GM19438 (cell line): ENCODE measurements around the gene SNX25.

Experiments
- ATAC-seq: cut with Tn5 transposase; IDR thresholded peaks from one replicate; pipeline ENCODE4 v1.9.1; 2021; ENCODE audit warnings: low read depth; ENCODE audit not compliant: unreplicated experiment

The SNX25 gene

DNA sequence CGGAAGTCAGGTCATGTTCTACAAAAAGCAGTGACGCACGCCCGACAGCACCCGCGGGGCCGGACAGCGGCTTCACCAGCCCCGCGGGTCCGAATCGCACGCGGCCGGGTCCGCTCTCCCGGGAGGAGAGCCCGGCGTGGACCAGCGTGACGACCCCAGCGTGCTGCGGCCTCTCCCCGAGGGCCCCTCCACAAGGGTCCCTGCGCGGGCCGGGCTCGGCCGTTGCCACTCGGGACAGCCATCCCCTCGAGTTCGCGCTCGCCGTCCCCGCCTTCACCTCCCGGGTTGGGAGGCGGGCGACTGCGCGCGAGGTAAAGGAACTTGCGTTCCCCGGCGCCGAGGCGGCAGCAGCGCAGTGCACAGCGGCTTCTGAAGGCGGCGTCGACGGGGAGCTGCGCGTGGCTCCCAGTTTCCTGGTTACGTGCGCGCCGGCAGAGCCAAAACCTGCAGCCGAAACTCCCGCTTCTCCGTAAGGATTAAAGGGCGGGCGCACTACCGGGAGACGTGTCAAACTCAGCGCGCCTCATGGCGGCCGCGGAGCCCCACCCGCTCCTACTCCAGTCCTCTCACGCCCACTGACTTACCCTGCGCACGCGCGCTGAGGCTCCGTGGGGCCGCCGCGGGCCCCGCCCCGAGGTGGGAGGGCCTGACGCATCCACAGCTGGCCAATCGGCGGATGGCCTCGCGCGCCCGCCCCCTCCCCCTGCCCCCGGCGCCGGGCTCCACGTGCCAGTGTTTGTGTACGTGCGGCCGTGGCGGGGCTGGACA lies 186.7 kb downstream of the SNX25 start:
- ATAC-seq: peak; percentile 70

DNA sequence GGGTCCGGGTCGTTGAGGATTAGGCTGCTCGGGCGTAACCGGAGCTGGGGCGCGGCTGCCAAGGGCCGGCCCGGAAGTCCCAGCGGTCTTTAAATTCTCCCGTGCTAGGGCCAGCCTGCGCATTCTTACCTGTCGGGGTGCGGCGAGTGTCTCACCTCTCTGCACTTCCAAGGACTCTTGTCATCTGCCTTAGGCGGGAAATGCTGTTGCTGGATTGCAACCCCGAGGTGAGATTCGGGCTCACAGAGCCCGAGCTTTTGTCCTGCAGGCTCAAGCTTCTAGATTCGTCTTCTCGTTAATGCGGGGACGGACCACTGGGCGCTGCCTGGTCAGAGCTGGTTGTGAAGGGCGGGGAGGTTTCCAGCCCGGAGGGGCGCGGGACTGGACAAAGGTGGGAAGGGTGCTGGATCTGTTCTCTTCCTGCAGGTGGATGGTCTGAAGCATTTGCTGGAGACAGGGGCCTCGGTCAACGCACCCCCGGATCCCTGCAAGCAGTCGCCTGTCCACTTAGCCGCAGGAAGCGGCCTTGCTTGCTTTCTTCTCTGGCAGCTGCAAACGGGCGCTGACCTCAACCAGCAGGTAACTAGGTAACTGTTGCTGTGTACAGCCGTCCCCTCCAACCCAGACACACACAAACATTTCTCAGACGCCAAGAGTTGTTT lies 187.5 kb downstream of the SNX25 start, which contains the start of gene ANKRD37:
ANKRD37 (plus strand) TSS at position 118 of the 662 bp plus-strand sequence; CDS start at position 201, 83 bp downstream.
- no peak for ATAC-seq

DNA sequence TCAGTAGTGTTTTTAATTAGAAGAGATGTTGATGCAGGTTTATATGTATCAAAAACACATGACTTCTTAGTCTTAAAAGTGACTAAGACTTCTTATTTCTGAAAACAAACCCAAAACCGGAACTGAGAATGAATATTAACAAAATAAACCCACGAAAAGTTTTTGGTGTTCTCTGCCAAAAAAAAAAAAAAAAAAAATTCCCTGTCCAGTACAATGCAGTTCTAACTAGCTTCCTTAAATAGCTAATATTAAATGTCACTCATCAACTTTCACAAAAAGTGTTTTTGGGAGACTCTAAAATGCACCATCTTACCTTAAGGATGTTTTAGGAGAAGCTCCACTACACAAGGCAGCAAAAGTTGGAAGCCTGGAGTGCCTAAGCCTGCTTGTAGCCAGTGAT lies 189.2 kb downstream of the SNX25 start:
- ATAC-seq: no peak

DNA sequence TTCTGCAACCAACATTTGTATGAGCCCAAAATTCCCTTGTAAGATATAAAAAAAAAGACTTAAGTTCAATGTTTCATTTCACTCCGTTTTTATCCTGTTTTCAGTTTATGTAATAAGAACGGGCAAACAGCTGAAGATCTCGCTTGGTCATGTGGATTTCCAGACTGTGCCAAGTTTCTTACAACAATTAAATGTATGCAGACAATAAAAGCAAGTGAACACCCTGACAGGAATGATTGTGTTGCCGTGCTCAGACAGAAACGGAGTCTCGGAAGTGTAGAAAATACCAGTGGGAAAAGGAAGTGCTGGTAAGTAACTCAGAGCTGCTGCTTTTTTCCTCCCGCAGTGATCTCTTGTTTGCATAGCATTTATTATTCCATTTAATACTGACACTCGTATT lies 190.1 kb downstream of the SNX25 start:
- no peak for ATAC-seq

DNA sequence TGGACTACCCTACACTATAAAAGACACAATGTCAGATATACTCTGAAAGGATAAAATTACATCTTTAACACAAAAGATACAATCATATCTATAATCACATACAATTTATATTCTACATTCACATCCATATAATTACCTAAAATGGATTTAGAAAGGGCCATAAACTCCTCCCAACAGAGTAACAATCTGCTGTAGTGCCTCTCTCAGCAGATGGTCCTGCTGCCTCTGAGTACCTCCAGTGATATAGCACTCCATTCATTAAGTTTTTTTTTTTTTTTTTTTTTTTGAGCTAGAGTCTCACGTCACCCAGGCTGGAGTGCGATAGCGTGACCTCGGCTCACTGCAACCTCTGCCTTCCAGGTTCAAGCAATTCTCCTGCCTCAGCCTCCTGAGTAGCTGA lies 194.6 kb downstream of the SNX25 start:
- ATAC-seq: no peak

DNA sequence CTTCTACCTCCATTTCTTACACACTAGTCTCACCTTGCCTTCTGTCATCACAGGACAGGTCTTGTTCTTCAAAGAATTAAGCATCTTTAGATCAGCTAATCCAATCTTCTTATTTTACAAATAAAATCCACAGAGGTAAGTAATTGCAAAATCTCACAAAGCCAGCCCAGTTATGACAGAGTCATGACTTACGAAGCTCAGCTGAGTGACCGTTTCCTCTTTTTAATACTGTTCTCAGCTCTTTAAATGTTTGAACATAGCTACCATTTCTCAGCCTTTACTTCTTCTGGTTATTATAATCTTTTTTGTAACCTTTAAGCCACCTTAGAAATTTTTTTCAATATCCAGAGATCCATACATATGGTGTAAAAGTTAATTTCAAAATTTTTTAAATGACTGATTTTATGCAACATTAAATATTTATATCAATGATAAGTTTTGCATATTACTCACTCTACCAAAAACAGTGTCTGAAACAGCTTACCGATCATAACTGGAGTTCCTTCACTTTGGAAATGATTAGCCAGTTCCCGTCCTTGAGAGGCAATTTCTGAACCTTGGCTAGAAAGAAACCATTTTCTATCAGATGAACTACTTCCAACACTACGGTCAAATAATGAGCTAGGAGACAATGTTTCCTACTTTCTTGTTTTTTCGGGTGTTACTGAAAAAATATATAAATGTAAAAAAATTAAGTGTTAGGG lies 196.1 kb downstream of the SNX25 start:
- peak; percentile 48 for ATAC-seq

DNA sequence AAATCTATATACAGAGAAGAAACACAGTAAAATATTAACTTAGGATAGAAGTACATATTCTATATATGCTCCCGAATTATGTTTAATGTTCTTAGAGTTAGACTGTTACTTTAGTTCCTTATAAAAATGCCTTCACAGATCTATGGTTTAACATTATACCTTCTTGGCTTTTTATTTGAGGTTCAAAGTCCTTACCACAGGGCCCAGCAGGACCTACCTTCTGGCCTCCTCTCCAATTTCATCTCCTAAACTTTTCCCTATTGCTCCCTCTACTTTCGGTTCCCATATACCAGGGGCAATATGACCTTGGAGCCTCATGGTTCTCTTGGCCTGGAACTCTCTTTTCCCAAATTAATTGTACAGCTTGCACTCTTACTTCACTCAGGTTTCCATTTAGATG lies 199.0 kb downstream of the SNX25 start:
- ATAC-seq: no peak

DNA sequence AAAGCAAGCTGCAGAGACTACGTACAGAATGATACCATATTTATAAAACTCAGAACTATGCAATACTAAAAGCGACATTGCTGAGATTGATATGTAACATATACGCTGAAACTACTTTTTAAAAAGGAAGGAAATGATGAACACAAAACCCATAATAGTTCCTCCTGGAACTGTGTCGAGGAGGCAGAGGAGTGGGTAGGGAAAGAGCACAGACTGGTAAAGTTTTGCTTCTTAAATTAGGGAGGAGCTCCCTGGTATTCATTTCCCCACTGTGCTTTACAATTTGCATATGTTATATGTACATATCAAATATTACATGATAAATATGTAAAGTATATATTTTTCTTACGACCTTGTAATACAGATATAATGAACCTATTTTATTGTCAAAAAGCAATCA lies 202.5 kb downstream of the SNX25 start:
- no peak for ATAC-seq

DNA sequence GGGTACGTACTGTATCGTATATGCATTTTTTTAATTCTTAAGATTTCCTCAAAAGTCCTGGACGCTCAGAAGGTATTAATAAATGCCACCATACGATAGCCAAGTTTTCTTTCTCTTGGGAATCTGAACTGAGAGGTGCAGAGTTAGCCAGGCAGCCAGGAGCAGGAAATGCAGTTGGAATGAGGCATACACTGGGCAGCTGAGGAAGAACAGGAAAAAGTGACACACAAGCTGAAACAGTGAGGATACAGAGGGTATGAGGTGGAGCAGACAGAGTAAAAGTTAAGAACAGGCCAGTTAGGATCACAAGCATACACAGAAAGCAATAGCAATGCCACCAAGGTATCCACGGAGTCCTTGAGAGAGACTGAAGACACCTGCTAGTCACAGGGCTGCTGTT lies 203.0 kb downstream of the SNX25 start:
- ATAC-seq: no peak
